BJ (cell line): ENCODE results near the gene HPGDS. TPM values are rescaled to one million over a fixed set of nuclear protein-coding genes. Genes with fewer than 3 reads are reported as not detected.

Experiments
- CTCF ChIA-PET: fragments of 350-600 bp; formaldehyde crosslinking; extraction: SDS; loops from one replicate; lab custom pipeline; 2021; ENCODE audit warnings: antibody characterized with exemption, inconsistent platforms; lab: Yijun Ruan, JAX
- POLR2A ChIA-PET: fragments of 300-600 bp; sonication (Branson Sonifier 250); formaldehyde crosslinking; extraction: SDS; loops from one replicate; lab custom pipeline; 2021; ENCODE audit warnings: antibody characterized with exemption; lab: Charles Lee
- DNase-seq: peaks from one replicate; pipeline ENCODE4 v3.0.0-alpha.2; 2011; ENCODE audit warnings: low read depth
- H3K27me3 ChIP-seq: 2 replicates; pipeline ENCODE4 v1.6.0; 2011; ENCODE audit warnings: low read length; ENCODE audit not compliant: control insufficient read depth, insufficient read depth
- H3K36me3 ChIP-seq: 2 replicates; pipeline ENCODE4 v1.5.1; 2011; ENCODE audit warnings: low read length; ENCODE audit not compliant: control insufficient read depth, insufficient read depth
- H3K4me3 ChIP-seq: 2 replicates; pipeline ENCODE4 v1.5.1; 2011; ENCODE audit warnings: low read depth, mild to moderate bottlenecking, control low read depth, low read length
- CTCF ChIP-seq: IDR thresholded peaks from 2 replicates; pipeline ENCODE4 v1.5.1; 2011; ENCODE audit warnings: low read depth, mild to moderate bottlenecking, control low read depth, inconsistent platforms, low read length, moderate library complexity; ENCODE audit not compliant: insufficient read depth
- polyA plus RNA-seq: library from polyadenylated mRNA; depleted of rRNA; stranded (reverse); fragments of >200 nt; gene quantifications from 2 replicates; pipeline ENCODE4 v1.2.3, GENCODE V29; 2011

Gene HPGDS
- polyA plus RNA-seq, 1 experiment, result not detected

DNA sequence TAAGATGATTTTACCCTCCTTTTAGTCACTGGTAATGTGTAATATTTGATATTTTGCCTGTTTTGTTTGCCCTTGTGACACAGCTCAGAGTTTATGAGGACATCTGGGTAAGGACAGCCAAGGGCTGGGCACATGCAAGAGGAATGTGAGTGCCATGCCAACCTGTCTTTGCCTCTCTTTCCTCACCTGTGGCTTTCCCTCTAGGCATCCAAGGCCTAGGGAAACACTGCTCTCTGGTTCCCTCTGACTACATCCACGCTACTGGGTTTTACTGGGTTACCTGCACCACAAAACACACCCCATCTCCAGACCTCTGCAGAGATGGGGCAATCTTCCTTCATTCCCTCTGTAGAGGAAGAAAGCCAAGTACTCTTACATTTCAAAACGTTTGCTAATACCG is 7.7 kb downstream of the HPGDS start:
- Histone ChIP-seq H3K36me3 (no peaks in the 10 kb centered on the region), H3K27me3 (peaks cover 5% of the 10 kb centered on the region; the same call in 1 of the 2 replicates), H3K4me3 (no peak overlapping the region)
- ChIA-PET POLR2A (no interaction called here), CTCF (interaction anchor here (1.6 kb wide), 1 partner anchor 12 kb away, joined by 4 read pairs; no protein-coding TSS in a partner anchor)
- no peak for TF ChIP-seq CTCF
- DNase-seq, result no peak

DNA sequence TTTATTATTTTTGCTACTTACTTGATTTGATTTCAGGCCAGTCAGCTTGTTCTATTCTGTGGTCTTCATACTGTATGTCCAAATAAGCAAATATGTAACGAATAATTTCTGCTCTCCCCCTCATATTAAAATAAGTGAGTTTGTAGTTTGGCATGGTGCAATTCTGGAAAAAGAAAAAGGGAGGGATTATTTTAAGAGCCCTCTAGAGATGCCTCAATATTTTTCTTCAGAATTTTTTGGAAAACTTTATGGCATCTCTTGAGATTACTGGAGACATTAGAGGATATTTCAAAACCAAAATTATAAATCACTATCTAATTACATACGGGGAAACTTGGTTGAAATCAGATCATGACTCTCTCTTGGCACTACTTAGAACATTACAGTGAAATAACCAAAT is 8.2 kb downstream of the HPGDS start:
- H3K27me3 ChIP-seq, result peaks cover 5% of the 10 kb centered on the region; the same call in 1 of the 2 replicates
- no peak overlapping the region for H3K4me3 ChIP-seq
- no peak for DNase-seq
- TF ChIP-seq CTCF, result no peak
- H3K36me3 ChIP-seq, result no peaks in the 10 kb centered on the region
- ChIA-PET POLR2A (no interaction called here), CTCF (interaction anchor here (0.5 to 1.6 kb wide), 2 partner anchors 13 to 319 kb away, joined by 3 to 4 read pairs; no protein-coding TSS in a partner anchor)

DNA sequence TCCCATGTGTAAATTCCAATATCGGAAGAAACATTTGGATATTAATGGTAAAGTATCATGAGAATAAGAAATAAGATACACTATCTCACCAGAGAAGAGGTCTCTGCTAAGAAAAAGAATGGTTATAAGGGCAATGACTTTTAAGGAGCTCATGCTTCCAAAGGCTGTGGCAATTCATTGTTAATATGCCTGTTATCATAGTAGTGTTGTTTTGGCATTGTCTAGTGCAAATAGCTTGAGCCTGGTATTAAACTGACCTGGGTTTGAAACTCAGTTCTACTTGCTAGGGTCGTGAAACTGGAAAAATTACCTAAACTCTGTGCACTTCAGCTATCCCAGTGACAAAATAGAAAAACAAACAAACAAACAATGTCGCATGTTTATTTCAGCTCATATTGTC is 8.8 kb downstream of the HPGDS start:
- H3K36me3 ChIP-seq, result no peaks in the 10 kb centered on the region
- no peak for DNase-seq
- no peak for TF ChIP-seq CTCF
- peaks cover 4% of the 10 kb centered on the region; the same call in 1 of the 2 replicates for H3K27me3 ChIP-seq
- ChIA-PET CTCF (interaction anchor here (0.5 to 1.6 kb wide), 2 partner anchors 13 to 318 kb away, joined by 3 to 4 read pairs; no protein-coding TSS in a partner anchor), POLR2A (interaction anchor here (0.5 kb wide), 1 partner anchor 14 kb away, joined by 5 read pairs; no protein-coding TSS in a partner anchor)
- H3K4me3 ChIP-seq, result no peak overlapping the region

- Histone ChIP-seq H3K27me3 (peaks cover 3% of the 10 kb centered on the region; the same call in 1 of the 2 replicates), H3K36me3 (no peaks in the 10 kb centered on the region), H3K4me3 (no peak overlapping the region)
- DNase-seq, result no peak
- CTCF ChIA-PET, result interaction anchor here (1.6 kb wide), 1 partner anchor 14 kb away, joined by 4 read pairs; no protein-coding TSS in a partner anchor
- TF ChIP-seq CTCF, result 0 out of 2 replicates have a peak, but pooled peaks have one; percentile 23
- POLR2A ChIA-PET, result interaction anchor here (0.5 kb wide), 1 partner anchor 15 kb away, joined by 5 read pairs; no protein-coding TSS in a partner anchor
Observed at GRCh38 chr4:94332983-94333590, 9.5 kb downstream of the HPGDS start.

DNA sequence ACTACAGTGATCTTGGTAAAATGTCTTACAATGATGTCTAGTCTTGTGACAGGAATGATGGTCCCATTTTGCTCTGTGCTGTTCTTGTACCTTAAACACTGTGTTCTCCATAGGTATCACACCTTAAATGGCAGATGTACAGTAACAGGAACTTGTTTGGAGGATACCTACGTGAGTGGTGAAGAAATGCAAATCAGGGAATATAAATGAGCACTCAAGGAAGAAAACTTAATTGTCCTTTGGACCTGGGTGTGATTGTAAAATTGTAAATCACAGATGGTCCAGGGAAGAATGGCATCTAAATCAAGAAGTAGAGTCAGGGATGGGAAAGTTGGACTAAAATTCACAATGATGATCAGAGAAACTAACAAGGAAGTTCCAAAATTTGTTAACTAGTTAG is 12.7 kb downstream of the HPGDS start:
- TF ChIP-seq CTCF, result no peak
- CTCF ChIA-PET, result no interaction called here
- H3K36me3 ChIP-seq, result no peaks in the 10 kb centered on the region
- no peak overlapping the region for H3K4me3 ChIP-seq
- H3K27me3 ChIP-seq, result peaks cover 2% of the 10 kb centered on the region; the same call in 1 of the 2 replicates
- no peak for DNase-seq
- POLR2A ChIA-PET, result no interaction called here
